HL-60 (cell line): ENCODE measurements around the gene C3orf20.

ENCODE experiments used
- POLR2AphosphoS5 ChIP-seq: IDR thresholded peaks from 2 replicates; pipeline ENCODE4 v1.6.1; 2012; ENCODE audit warnings: low read depth
- TF ChIP-seq, protein P1 (sequence below): IDR thresholded peaks from one replicate; pipeline ENCODE4 v1.5.1; 2011; ENCODE audit warnings: low read length, control low read depth, inconsistent platforms; ENCODE audit not compliant: insufficient read depth
- TF ChIP-seq, protein P2 (sequence below): IDR thresholded peaks from 2 replicates; pipeline ENCODE4 v1.6.1; 2012; ENCODE audit warnings: low read depth; ENCODE audit not compliant: insufficient replicate concordance

DNA sequence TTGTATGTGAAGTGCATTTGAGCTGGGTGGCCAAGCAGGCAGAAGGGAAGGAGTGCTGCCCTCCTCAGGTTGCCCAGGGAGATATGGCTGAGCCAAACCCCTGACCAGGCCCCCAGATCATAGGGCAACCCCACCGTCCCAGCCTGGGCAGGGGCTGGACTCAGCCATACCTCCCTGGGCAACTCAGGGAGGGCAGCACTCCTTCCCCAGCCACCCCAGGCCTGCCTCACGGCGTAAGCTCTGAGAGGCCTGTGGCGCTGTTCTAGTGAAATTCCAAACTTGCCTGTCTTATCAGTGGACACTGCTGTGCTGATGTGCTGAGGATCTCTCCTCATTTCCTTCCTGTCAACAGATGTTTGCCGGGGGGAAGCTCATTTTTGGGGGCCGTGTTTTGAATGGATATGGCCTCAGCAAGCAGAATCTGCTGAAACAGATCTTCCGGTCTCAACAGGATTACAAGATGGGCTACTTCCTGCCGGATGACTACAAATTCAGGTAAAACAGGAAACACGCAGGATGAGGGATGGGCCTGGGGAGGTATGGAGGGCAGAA is 86.3 kb downstream of the C3orf20 start:
- TF ChIP-seq, protein P1, sequence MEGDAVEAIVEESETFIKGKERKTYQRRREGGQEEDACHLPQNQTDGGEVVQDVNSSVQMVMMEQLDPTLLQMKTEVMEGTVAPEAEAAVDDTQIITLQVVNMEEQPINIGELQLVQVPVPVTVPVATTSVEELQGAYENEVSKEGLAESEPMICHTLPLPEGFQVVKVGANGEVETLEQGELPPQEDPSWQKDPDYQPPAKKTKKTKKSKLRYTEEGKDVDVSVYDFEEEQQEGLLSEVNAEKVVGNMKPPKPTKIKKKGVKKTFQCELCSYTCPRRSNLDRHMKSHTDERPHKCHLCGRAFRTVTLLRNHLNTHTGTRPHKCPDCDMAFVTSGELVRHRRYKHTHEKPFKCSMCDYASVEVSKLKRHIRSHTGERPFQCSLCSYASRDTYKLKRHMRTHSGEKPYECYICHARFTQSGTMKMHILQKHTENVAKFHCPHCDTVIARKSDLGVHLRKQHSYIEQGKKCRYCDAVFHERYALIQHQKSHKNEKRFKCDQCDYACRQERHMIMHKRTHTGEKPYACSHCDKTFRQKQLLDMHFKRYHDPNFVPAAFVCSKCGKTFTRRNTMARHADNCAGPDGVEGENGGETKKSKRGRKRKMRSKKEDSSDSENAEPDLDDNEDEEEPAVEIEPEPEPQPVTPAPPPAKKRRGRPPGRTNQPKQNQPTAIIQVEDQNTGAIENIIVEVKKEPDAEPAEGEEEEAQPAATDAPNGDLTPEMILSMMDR, result no peak
- TF ChIP-seq, protein P2, sequence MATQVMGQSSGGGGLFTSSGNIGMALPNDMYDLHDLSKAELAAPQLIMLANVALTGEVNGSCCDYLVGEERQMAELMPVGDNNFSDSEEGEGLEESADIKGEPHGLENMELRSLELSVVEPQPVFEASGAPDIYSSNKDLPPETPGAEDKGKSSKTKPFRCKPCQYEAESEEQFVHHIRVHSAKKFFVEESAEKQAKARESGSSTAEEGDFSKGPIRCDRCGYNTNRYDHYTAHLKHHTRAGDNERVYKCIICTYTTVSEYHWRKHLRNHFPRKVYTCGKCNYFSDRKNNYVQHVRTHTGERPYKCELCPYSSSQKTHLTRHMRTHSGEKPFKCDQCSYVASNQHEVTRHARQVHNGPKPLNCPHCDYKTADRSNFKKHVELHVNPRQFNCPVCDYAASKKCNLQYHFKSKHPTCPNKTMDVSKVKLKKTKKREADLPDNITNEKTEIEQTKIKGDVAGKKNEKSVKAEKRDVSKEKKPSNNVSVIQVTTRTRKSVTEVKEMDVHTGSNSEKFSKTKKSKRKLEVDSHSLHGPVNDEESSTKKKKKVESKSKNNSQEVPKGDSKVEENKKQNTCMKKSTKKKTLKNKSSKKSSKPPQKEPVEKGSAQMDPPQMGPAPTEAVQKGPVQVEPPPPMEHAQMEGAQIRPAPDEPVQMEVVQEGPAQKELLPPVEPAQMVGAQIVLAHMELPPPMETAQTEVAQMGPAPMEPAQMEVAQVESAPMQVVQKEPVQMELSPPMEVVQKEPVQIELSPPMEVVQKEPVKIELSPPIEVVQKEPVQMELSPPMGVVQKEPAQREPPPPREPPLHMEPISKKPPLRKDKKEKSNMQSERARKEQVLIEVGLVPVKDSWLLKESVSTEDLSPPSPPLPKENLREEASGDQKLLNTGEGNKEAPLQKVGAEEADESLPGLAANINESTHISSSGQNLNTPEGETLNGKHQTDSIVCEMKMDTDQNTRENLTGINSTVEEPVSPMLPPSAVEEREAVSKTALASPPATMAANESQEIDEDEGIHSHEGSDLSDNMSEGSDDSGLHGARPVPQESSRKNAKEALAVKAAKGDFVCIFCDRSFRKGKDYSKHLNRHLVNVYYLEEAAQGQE, result no peak
- no peak for TF ChIP-seq POLR2AphosphoS5
